ENCODE data around the gene NDST3.

- TF ChIP-seq CTCF (IDR thresholded peaks at IDR 0.05; ENCODE audit: insufficient read depth, low read length, poor library complexity, severe bottlenecking) (no peak), EZH2phosphoT487 (conservative IDR thresholded peaks at IDR 0.05; ENCODE audit: low read length) (no peak)
These were observed 139.9 kb downstream of the NDST3 start for GRCh38 chr4:118173956-118174725.

Measured in SU-DHL-6 (cell line).